GM12878 (cell line): ENCODE results near the gene RNPEP. TPM values are rescaled to one million over a fixed set of nuclear protein-coding genes. Genes with fewer than 3 reads are reported as not detected.

Source experiments
- ATAC-seq: fragments of 200-7000 bp; cut with Tn5 transposase; 3 replicates; pipeline ENCODE4 v1.9.1; 2020; ENCODE audit warnings: mild to moderate bottlenecking, moderate library complexity
- BruUV-seq: library from RNA; stranded (reverse); fragments of 400-500 nt; replicated peaks from 2 replicates; lab custom pipeline; 2021; lab: Mats Ljungman, UMichigan
- CTCF ChIA-PET: fragments of 300-600 bp; sonication (Branson Sonifier 250); formaldehyde crosslinking; extraction: SDS; loops from one replicate; lab custom pipeline; 2021; ENCODE audit warnings: inconsistent platforms; lab: Yijun Ruan, JAX
- POLR2A ChIA-PET: fragments of 350-600 bp; formaldehyde crosslinking; extraction: SDS; loops from one replicate; lab custom pipeline; 2021; ENCODE audit warnings: inconsistent platforms; lab: Charles Lee
- RAD21 ChIA-PET: fragments of 300-600 bp; sonication (Branson Sonifier 250); formaldehyde crosslinking; loops from one replicate; lab custom pipeline; 2023; ENCODE audit warnings: antibody characterized with exemption; ENCODE audit not compliant: unreplicated experiment; lab: Charles Lee
- SMC1A ChIA-PET: fragments of 300-600 bp; sonication (Branson Sonifier 250); formaldehyde crosslinking; loops from one replicate; lab custom pipeline; 2023; ENCODE audit not compliant: unreplicated experiment, uncharacterized antibody; lab: Charles Lee
- DNase-seq: peaks from one replicate; pipeline ENCODE4 v3.0.0-alpha.2; 2011; ENCODE audit warnings: low read depth, low spot score
- FAIRE-seq: peaks from 3 replicates; lab custom pipeline; 2011; peaks lifted over from hg19 to GRCh38; lab: Jason Lieb, UNC
- H2AFZ ChIP-seq: 2 replicates; pipeline ENCODE4 v1.6.0; 2011; ENCODE audit warnings: low read depth, low read length, control low read depth; ENCODE audit not compliant: control insufficient read depth
- H3K27ac ChIP-seq: 2 replicates; pipeline ENCODE4 v1.5.1; 2011; ENCODE audit warnings: control low read depth; ENCODE audit not compliant: control insufficient read depth, insufficient read depth
- H3K27me3 ChIP-seq, 2 experiments: replicated peaks in 1 of 2; 2 replicates each; pipeline versions ENCODE4 v1.6.0 to v1.6.1; 2011; ENCODE audit warnings: low read length in 1 of 2; ENCODE audit not compliant: control insufficient read depth in 2 of 2, insufficient read depth in 2 of 2
- H3K36me3 ChIP-seq, 2 experiments: 2 replicates each; pipeline ENCODE4 v1.5.1; 2011; ENCODE audit warnings: low read length in 1 of 2; ENCODE audit not compliant: control insufficient read depth in 2 of 2, insufficient read depth in 2 of 2
- H3K4me1 ChIP-seq: 2 replicates; pipeline ENCODE4 v1.6.1; 2011; ENCODE audit warnings: mild to moderate bottlenecking, low read length, moderate library complexity, mixed read lengths; ENCODE audit not compliant: control insufficient read depth, insufficient read depth
- H3K4me2 ChIP-seq: 2 replicates; pipeline ENCODE4 v1.6.0; 2011; ENCODE audit warnings: control low read depth; ENCODE audit not compliant: control insufficient read depth, insufficient read depth
- H3K4me3 ChIP-seq: fragments of 200-600 bp; sonication (generic); 2 replicates; pipeline ENCODE4 v1.5.1; 2016
- H3K79me2 ChIP-seq: 2 replicates; pipeline ENCODE4 v1.6.0; 2011; ENCODE audit warnings: low read length; ENCODE audit not compliant: control insufficient read depth, insufficient read depth
- H3K9ac ChIP-seq: 2 replicates; pipeline ENCODE4 v1.8.0; 2011; ENCODE audit warnings: low read length, control low read depth, mixed read lengths; ENCODE audit not compliant: control insufficient read depth, insufficient read depth
- H3K9me3 ChIP-seq: replicated peaks from 3 replicates; pipeline ENCODE4 v1.5.1; 2011; ENCODE audit warnings: mild to moderate bottlenecking, low read length; ENCODE audit not compliant: control insufficient read depth, insufficient read depth
- H4K20me1 ChIP-seq: 2 replicates; pipeline ENCODE4 v1.6.0; 2011; ENCODE audit not compliant: control insufficient read depth, insufficient read depth
- ASH2L ChIP-seq: fragments of 300-600, 200-600 bp; sonication (generic); IDR thresholded peaks from 2 replicates; pipeline ENCODE4 v1.6.1; 2017; ENCODE audit warnings: low read depth, mild to moderate bottlenecking, borderline replicate concordance
- BCL11A ChIP-seq: IDR thresholded peaks from 2 replicates; pipeline ENCODE4 v1.6.1; 2011; ENCODE audit warnings: low read depth, low read length
- EP300 ChIP-seq, 2 experiments: fragments of 150-350 bp in 1 of 2; IDR thresholded peaks; 2 replicates each; pipeline ENCODE4 v1.6.1; 2011 to 2012; ENCODE audit warnings: low read depth in 2 of 2, low read length in 2 of 2, borderline replicate concordance in 1 of 2, improper control_type of control experiment in 1 of 2, inconsistent platforms in 1 of 2; ENCODE audit not compliant: control insufficient read depth in 1 of 2
- NBN ChIP-seq: fragments of 450-650 bp; IDR thresholded peaks from 2 replicates; pipeline ENCODE4 v1.6.1; 2016
- NKRF ChIP-seq: fragments of 450-650 bp; conservative IDR thresholded peaks from 2 replicates; pipeline ENCODE4 v1.6.1; 2017; ENCODE audit warnings: mild to moderate bottlenecking, moderate library complexity
- NRF1 ChIP-seq: conservative IDR thresholded peaks from 2 replicates; pipeline ENCODE4 v1.6.1; 2011; ENCODE audit warnings: mild to moderate bottlenecking, low read depth, low read length, improper control_type of control experiment
- RELA ChIP-seq: fragments of 450-650 bp; IDR thresholded peaks from 2 replicates; pipeline ENCODE4 v1.8.0; 2014; ENCODE audit warnings: borderline replicate concordance; ENCODE audit not compliant: partially characterized antibody
- SP1 ChIP-seq: IDR thresholded peaks from one replicate; pipeline ENCODE4 v1.6.1; 2011; ENCODE audit warnings: low read depth, low read length
- ZBTB40 ChIP-seq: fragments of 450-650 bp; IDR thresholded peaks from 2 replicates; pipeline ENCODE4 v1.6.1; 2016; ENCODE audit warnings: mild to moderate bottlenecking, moderate library complexity, borderline replicate concordance
- WGBS: methylation state at CpG from one replicate; pipeline ENCODE4 v1.1.6; 2016; ENCODE audit warnings: low lambda C conversion rate; ENCODE audit not compliant: insufficient replicate concordance, insufficient coverage; ENCODE audit errors: missing lambda C conversion rate; 5-methylcytosine and 5-hydroxymethylcytosine counted together
- in situ Hi-C: fragments of 300-500 bp; cut with MboI; formaldehyde crosslinking; loops from 9 replicates; pipeline ENCODE4 v1.14.3; 2018; ENCODE audit warnings: mixed read lengths
- intact Hi-C: fragments of 100-400 bp; cut with micrococcal nuclease; formaldehyde crosslinking; loops from one replicate; pipeline ENCODE4 v1.14.2; 2022; ENCODE audit not compliant: unreplicated experiment
- polyA plus RNA-seq, 11 experiments: library from polyadenylated mRNA; depleted of rRNA in 4 of 11; unstranded in 6 of 11; stranded (reverse) in 5 of 11; fragments of >200 nt; fragmentation: Nextera tagmentation in 4 of 11; fragmentation: Illumina TruSeq in 1 of 11; extraction: Ambion mirVana in 4 of 11; extraction: Trizol in 1 of 11; gene quantifications; 1 replicate in 1 of 11; 2 replicates in 10 of 11; pipeline versions ENCODE4 v1.2.1 to v1.2.3, GENCODE V29; 2011 to 2016; ENCODE audit warnings: inconsistent platforms in 2 of 11, missing spikeins in 2 of 11, low read depth in 1 of 11
- total RNA-seq, 4 experiments: library from RNA; depleted of rRNA in 3 of 4; stranded (reverse); fragments of >200 nt in 3 of 4; fragmentation: Illumina TruSeq in 1 of 4; extraction: Trizol in 1 of 4; gene quantifications; 2 replicates each; pipeline versions ENCODE4 v1.2.1 to v1.2.3, GENCODE V29; 2013 to 2021

RNPEP gene
- total and polyA plus RNA-seq, 10 of the 15 experiments (the other 5 are each of a cell fraction or from before 2014, with no cell fraction given): 18.3 to 68.2 (median 44.6) TPM

- intact Hi-C loops: no loop called here
- H3K9ac ChIP-seq: no peak overlapping the region
- no peak overlapping the region for H2AFZ ChIP-seq
- BruUV-seq: no TSS peak
- ChIA-PET POLR2A (no interaction called here), RAD21 (interaction anchor here (1.2 kb wide), 1 partner anchor 13 kb away, joined by 3 read pairs; the partner anchor contains the start of gene ELF3), CTCF (interaction anchor here (0.7 to 1.6 kb wide), 4 partner anchors 15 to 97 kb away, joined by 3 to 4 read pairs (median 3); no protein-coding TSS in a partner anchor), SMC1A (interaction anchor here (0.9 to 1.8 kb wide), 4 partner anchors 9 to 64 kb away, joined by 3 to 4 read pairs (median 4); no protein-coding TSS in a partner anchor)
- no peak for ATAC-seq
- FAIRE-seq: no peak
- no peak for TF ChIP-seq SP1
- TF ChIP-seq BCL11A: no peak
- TF ChIP-seq NKRF: no peak
- TF ChIP-seq NBN: no peak
- no peak for TF ChIP-seq ZBTB40
- no peak for TF ChIP-seq EP300 (IDR thresholded peaks at IDR 0.05; ENCODE audit: borderline replicate concordance in 1 of 2, control insufficient read depth in 1 of 2, low read depth in 2 of 2, low read length in 2 of 2)
- no peak for TF ChIP-seq ASH2L
- TF ChIP-seq RELA: no peak
- TF ChIP-seq NRF1: no peak
- 62% methylated on average over 6 of the region's 6 CpGs for WGBS
- no peak overlapping the region for H3K4me2 ChIP-seq
- DNase-seq: no peak
- H3K27me3 ChIP-seq: peaks cover 0 to 2% of the 10 kb centered on the region in 2 experiments; a peak in 2 of 4 replicates
- H3K36me3 ChIP-seq: no peaks in the 10 kb centered on the region
- no peaks in the 10 kb centered on the region for H4K20me1 ChIP-seq
- no peak overlapping the region for H3K27ac ChIP-seq
- H3K4me1 ChIP-seq: no peaks in the 10 kb centered on the region
- no peaks in the 10 kb centered on the region for H3K79me2 ChIP-seq
- H3K9me3 ChIP-seq: no peaks in the 10 kb centered on the region
- in situ Hi-C loops: no loop called here
- no peak overlapping the region for H3K4me3 ChIP-seq
Measured at GRCh38 chr1:202023001-202023433, 40.6 kb downstream of the RNPEP start.
